ENCODE measurements around the gene SI. TPM values are rescaled to one million over a fixed set of nuclear protein-coding genes. Genes with fewer than 3 reads are reported as not detected.

Gene SI
- polyA plus RNA-seq (2011; rRNA removed) (not detected in 2 replicates), polyA minus RNA-seq (2011; rRNA and poly(A)+ RNA removed) (not detected in 2 replicates)

DNA sequence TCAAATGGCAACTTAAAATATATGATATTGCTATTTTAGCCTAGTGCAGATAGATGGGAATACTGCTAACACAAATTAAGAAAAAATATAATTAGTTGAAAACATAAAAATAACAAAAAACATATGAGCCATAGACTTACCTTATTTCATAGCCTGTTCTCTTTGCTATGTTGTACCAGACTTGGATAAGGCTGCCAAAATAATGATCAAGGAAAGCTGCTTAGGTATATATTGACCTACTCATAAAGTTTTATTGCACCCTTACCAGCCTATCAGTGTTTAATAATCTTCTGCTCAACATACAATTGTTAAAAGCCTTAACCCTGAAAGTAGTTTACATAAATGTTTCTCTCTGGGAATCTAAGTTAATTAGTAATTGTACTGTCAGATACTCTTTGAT lies at the start of gene SI:
SI (minus strand) TSS at position 204 of the 400 bp plus-strand sequence. CDS start 2,484 bp downstream, outside the sequence.
- CTCF ChIA-PET, result no interaction called here
- no peaks in the 10 kb centered on the region for H3K27me3 ChIP-seq (ENCODE audit: control insufficient read depth, insufficient read depth, low read length)
- POLR2A ChIA-PET, result no interaction called here
- TF ChIP-seq, protein P1, sequence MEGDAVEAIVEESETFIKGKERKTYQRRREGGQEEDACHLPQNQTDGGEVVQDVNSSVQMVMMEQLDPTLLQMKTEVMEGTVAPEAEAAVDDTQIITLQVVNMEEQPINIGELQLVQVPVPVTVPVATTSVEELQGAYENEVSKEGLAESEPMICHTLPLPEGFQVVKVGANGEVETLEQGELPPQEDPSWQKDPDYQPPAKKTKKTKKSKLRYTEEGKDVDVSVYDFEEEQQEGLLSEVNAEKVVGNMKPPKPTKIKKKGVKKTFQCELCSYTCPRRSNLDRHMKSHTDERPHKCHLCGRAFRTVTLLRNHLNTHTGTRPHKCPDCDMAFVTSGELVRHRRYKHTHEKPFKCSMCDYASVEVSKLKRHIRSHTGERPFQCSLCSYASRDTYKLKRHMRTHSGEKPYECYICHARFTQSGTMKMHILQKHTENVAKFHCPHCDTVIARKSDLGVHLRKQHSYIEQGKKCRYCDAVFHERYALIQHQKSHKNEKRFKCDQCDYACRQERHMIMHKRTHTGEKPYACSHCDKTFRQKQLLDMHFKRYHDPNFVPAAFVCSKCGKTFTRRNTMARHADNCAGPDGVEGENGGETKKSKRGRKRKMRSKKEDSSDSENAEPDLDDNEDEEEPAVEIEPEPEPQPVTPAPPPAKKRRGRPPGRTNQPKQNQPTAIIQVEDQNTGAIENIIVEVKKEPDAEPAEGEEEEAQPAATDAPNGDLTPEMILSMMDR (IDR thresholded peaks at IDR 0.05; ENCODE audit: low read depth, low read length), result no peak
- no peak within 1 kb of the TSS for H3K4me3 ChIP-seq (ENCODE audit: low read depth, low read length)
- H3K27ac ChIP-seq (ENCODE audit: low read depth, low read length), result no peak within 1 kb of the TSS
- no peaks in the 10 kb centered on the region for H3K9me3 ChIP-seq (ENCODE audit: control insufficient read depth, insufficient read depth, low read length)
- DNase-seq (ENCODE audit: low read depth, low spot score), result no peak

DNA sequence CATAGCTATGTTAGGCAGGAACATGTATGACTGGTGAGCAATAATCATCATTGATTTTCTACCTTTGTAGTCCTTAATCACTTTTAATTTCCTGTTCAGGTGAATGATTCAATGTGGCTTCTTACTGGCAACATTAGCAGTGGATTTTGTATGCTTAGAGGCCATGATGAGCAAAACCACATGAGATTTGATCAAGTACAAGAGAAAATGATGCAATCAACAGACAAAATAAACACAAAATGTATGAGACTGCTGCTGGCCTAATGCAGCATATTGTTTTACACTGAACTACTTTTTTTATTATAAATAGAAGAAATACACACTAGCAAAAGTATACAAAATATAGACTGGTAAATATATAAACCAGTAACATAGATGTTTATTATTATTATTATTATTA lies 47.5 kb upstream of the SI start:
- no peak for DNase-seq (ENCODE audit: low read depth, low spot score)
- TF ChIP-seq, protein P1 (IDR thresholded peaks at IDR 0.05; ENCODE audit: low read depth, low read length), result no peak
- no peak overlapping the region for H3K4me3 ChIP-seq (ENCODE audit: low read depth, low read length)
- peaks cover 21% of the 10 kb centered on the region for H3K9me3 ChIP-seq (ENCODE audit: control insufficient read depth, insufficient read depth, low read length)
- ChIA-PET CTCF (no interaction called here), POLR2A (no interaction called here)
- H3K27me3 ChIP-seq (ENCODE audit: control insufficient read depth, insufficient read depth, low read length), result no peaks in the 10 kb centered on the region
- no peak overlapping the region for H3K27ac ChIP-seq (ENCODE audit: low read depth, low read length)

DNA sequence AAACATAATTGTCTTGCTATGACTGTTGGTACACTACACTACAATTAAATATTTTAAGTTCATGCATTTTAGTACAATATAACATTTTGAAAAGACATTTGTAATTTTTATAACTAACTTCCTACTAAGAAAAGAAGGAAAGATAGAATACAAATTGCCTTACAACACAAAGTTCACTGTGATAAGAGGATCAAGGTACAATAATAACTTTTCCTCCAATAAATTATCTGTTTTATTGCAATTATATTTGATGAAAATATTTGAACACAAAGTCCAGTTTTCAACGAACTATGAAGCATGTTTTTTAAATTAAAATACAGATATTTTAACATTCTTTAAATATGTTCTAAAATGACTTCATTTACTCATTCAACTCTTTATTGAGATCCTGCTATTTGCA lies 33.1 kb upstream of the SI start:
- CTCF ChIA-PET, result no interaction called here
- POLR2A ChIA-PET, result no interaction called here
- no peak for DNase-seq (ENCODE audit: low read depth, low spot score)

DNA sequence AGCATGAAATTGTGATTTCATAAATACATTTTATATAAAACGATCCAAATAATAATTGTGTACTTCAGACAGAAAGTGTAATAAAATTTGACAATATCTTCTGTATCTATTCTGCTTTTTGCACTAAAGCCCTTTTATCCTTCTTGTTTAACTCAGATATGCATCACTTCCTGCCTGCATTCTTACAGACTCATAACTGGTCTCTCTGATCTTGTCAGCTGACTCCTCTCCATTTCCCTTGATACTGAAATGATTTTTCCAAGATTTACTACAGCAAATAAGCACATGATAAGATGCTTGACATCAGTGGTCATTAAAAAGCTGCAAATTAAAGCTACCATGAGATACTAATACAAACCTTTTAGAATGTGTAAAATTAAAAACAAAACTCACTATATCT lies 25.3 kb upstream of the SI start:
- ChIA-PET POLR2A (no interaction called here), CTCF (no interaction called here)
- DNase-seq (ENCODE audit: low read depth, low spot score), result no peak
- Histone ChIP-seq H3K4me3 (ENCODE audit: low read depth, low read length) (no peak overlapping the region), H3K9me3 (ENCODE audit: control insufficient read depth, insufficient read depth, low read length) (no peaks in the 10 kb centered on the region), H3K27me3 (ENCODE audit: control insufficient read depth, insufficient read depth, low read length) (no peaks in the 10 kb centered on the region), H3K27ac (ENCODE audit: low read depth, low read length) (no peak overlapping the region)
- TF ChIP-seq, protein P1 (IDR thresholded peaks at IDR 0.05; ENCODE audit: low read depth, low read length), result no peak

More for the DNA sequence above, 33.1 kb upstream of the SI start:
- Histone ChIP-seq H3K9me3 (ENCODE audit: control insufficient read depth, insufficient read depth, low read length) (no peaks in the 10 kb centered on the region), H3K4me3 (ENCODE audit: low read depth, low read length) (no peak overlapping the region), H3K27ac (ENCODE audit: low read depth, low read length) (no peak overlapping the region), H3K27me3 (ENCODE audit: control insufficient read depth, insufficient read depth, low read length) (no peaks in the 10 kb centered on the region)
- TF ChIP-seq, protein P1 (IDR thresholded peaks at IDR 0.05; ENCODE audit: low read depth, low read length), result no peak

DNA sequence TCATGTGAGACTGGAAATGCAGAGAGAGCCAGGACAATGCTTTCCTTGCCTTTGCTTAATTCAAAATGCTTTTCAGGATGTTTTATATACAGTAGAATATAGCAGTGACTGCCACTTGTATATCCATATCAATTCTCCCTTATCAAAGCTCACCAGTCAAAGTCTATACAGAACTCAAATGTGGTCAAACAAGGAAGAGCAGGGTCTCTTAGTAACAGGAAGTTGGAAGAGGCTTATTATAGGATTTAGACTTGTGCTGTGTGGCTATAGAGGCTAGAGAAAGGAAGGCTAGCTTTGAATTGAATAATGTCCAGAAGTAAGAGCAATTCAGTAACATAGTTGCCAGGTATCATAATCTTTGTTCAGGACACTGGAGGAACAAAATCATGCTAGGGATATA lies 4.4 kb upstream of the SI start:
- Histone ChIP-seq H3K4me3 (ENCODE audit: low read depth, low read length) (no peak overlapping the region), H3K9me3 (ENCODE audit: control insufficient read depth, insufficient read depth, low read length) (peaks cover 6% of the 10 kb centered on the region; the same call in 1 of the 2 replicates), H3K27me3 (ENCODE audit: control insufficient read depth, insufficient read depth, low read length) (no peaks in the 10 kb centered on the region), H3K27ac (ENCODE audit: low read depth, low read length) (no peak overlapping the region)
- ChIA-PET POLR2A (no interaction called here), CTCF (interaction anchor here (0.7 kb wide), 1 partner anchor 556 kb away, joined by 3 read pairs; no protein-coding TSS in a partner anchor)
- no peak for DNase-seq (ENCODE audit: low read depth, low spot score)
- TF ChIP-seq, protein P1 (IDR thresholded peaks at IDR 0.05; ENCODE audit: low read depth, low read length), result no peak
